ENCODE measurements around the gene CDH3. TPM values are rescaled to one million over a fixed set of nuclear protein-coding genes. Genes with fewer than 3 reads are reported as not detected.

CDH3 gene
- total and polyA plus RNA-seq, 2 donors (not counting 1 experiment from before 2014, with no cell fraction given), result 0.17 to 0.24 TPM

DNA sequence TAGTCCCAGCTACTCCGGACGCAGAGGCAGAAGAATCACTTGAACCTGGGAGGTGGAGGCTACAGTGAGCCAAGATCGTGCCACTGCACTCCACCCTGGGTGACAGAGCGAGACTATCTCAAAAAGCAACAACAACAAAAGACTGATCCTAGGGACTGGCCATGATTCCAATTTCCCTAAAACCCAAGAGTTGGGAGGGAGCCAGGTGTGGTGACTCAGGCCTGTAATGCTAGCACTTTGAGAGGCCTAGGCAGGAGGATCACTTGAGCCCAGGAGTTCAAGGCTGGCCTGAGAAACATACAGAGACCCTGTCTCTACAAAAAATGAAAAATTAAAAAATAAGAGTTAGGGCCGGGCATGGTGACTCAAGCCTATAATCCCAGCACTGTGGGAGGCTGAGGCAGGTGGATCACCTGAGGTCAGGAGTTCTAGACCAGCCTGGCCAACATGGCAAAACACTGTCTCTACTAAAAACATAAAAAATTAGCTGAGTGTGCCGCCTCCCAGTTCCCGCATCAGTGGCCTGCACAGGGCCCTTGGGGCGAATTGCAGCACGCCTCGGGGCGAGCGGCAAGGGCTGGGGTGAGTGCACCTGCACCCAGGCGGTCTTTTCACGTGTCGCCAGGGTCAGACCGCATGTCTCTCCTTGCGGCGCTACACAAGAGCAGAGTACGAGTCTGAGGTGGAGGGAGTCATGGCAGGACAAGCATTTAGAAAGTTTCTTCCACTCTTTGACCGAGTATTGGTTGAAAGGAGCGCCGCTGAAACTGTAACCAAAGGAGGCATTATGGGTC is 40.8 kb downstream of the CDH3 start:
- ATAC-seq (ENCODE audit: low read depth), result no peak
- POLR2A ChIA-PET, result no interaction called here
- H4K20me1 ChIP-seq (ENCODE audit: control insufficient read depth, insufficient read depth, low read length, poor library complexity, severe bottlenecking), result no peaks in the 10 kb centered on the region
- H3K27ac ChIP-seq (ENCODE audit: low read length in 2 of 2), result no peak overlapping the region
- H3K4me2 ChIP-seq (replicated peaks; ENCODE audit: low read depth, low read length, poor library complexity, severe bottlenecking), result no peak overlapping the region
- H3K9me3 Mint-ChIP-seq (ENCODE audit: insufficient read depth), result no peaks in the 10 kb centered on the region
- no peaks in the 10 kb centered on the region for H3K27me3 Mint-ChIP-seq
- H3K9me3 ChIP-seq (ENCODE audit: control extremely low read depth in 1 of 3, control insufficient read depth in 2 of 3, insufficient read depth in 1 of 3, low read length in 2 of 3), result no peaks in the 10 kb centered on the region
- intact Hi-C loops (cut with micrococcal nuclease), result no loop called here
- WGBS (ENCODE audit: insufficient coverage), result 94% methylated on average over 19 of the region's 22 CpGs
- no peak overlapping the region for H2AFZ ChIP-seq (ENCODE audit: insufficient read depth, low read depth, low read length, poor library complexity, severe bottlenecking)
- H3K9ac ChIP-seq (ENCODE audit: low read length), result no peak overlapping the region
- H3K4me1 ChIP-seq (ENCODE audit: control insufficient read depth in 2 of 2, insufficient read depth in 2 of 2, low read length in 2 of 2), result no peaks in the 10 kb centered on the region
- H3K27me3 ChIP-seq (replicated peaks in 1 of 4; ENCODE audit: control extremely low read depth in 1 of 4, control insufficient read depth in 3 of 4, insufficient read depth in 4 of 4, low read length in 3 of 4), result no peaks in the 10 kb centered on the region
- no peaks in the 10 kb centered on the region for H3K79me2 ChIP-seq (ENCODE audit: control insufficient read depth, insufficient read depth, low read length)
- H3K4me1 Mint-ChIP-seq, result no peaks in the 10 kb centered on the region
- CTCF ChIA-PET, result no interaction called here
- H3K36me3 ChIP-seq (replicated peaks in 1 of 2; ENCODE audit: control extremely low read depth in 1 of 2, control insufficient read depth in 1 of 2, extremely low read depth in 1 of 2, insufficient read depth in 2 of 2, low read length in 1 of 2), result no peaks in the 10 kb centered on the region
- TF ChIP-seq EZH2 (IDR thresholded peaks at IDR 0.05; ENCODE audit: borderline replicate concordance, insufficient read depth, low read depth, low read length, poor library complexity, severe bottlenecking), result no peak
- TF ChIP-seq CTCF (IDR thresholded peaks at IDR 0.05), result no peak
- H3K4me3 ChIP-seq (ENCODE audit: control extremely low read depth in 1 of 5, extremely low read depth in 1 of 5, insufficient read depth in 1 of 5, low read depth in 2 of 5, low read length in 4 of 5), result no peak overlapping the region
- DNase-seq, result no peak
- no peak overlapping the region for H3K27ac Mint-ChIP-seq
- H3K4me3 Mint-ChIP-seq, result no peak overlapping the region

GRCh38 chr16:68686905-68687304 is 41.8 kb downstream of the CDH3 start:
- ATAC-seq (ENCODE audit: low read depth) (no peak), DNase-seq (no peak)
- no peaks in the 10 kb centered on the region for H3K9me3 Mint-ChIP-seq (ENCODE audit: insufficient read depth)
- no peaks in the 10 kb centered on the region for H3K36me3 ChIP-seq (replicated peaks in 1 of 2; ENCODE audit: control extremely low read depth in 1 of 2, control insufficient read depth in 1 of 2, extremely low read depth in 1 of 2, insufficient read depth in 2 of 2, low read length in 1 of 2)
- 95% methylated on average over 4 of the region's 5 CpGs for WGBS (ENCODE audit: insufficient coverage)
- H3K4me2 ChIP-seq (replicated peaks; ENCODE audit: low read depth, low read length, poor library complexity, severe bottlenecking), result no peak overlapping the region
- no peak overlapping the region for H3K4me3 Mint-ChIP-seq
- H3K27ac ChIP-seq (ENCODE audit: low read length in 2 of 2), result no peak overlapping the region
- no peaks in the 10 kb centered on the region for H4K20me1 ChIP-seq (ENCODE audit: control insufficient read depth, insufficient read depth, low read length, poor library complexity, severe bottlenecking)
- H2AFZ ChIP-seq (ENCODE audit: insufficient read depth, low read depth, low read length, poor library complexity, severe bottlenecking), result no peak overlapping the region
- H3K4me1 ChIP-seq (ENCODE audit: control insufficient read depth in 2 of 2, insufficient read depth in 2 of 2, low read length in 2 of 2), result no peaks in the 10 kb centered on the region
- no peaks in the 10 kb centered on the region for H3K27me3 Mint-ChIP-seq
- POLR2A ChIA-PET, result no interaction called here
- H3K4me1 Mint-ChIP-seq, result no peaks in the 10 kb centered on the region
- no peaks in the 10 kb centered on the region for H3K9me3 ChIP-seq (ENCODE audit: control extremely low read depth in 1 of 3, control insufficient read depth in 2 of 3, insufficient read depth in 1 of 3, low read length in 2 of 3)
- no peak overlapping the region for H3K27ac Mint-ChIP-seq
- no peaks in the 10 kb centered on the region for H3K79me2 ChIP-seq (ENCODE audit: control insufficient read depth, insufficient read depth, low read length)
- TF ChIP-seq CTCF (IDR thresholded peaks at IDR 0.05) (no peak), EZH2 (IDR thresholded peaks at IDR 0.05; ENCODE audit: borderline replicate concordance, insufficient read depth, low read depth, low read length, poor library complexity, severe bottlenecking) (no peak)
- CTCF ChIA-PET, result no interaction called here
- intact Hi-C loops (cut with micrococcal nuclease), result no loop called here
- no peak overlapping the region for H3K4me3 ChIP-seq (ENCODE audit: control extremely low read depth in 1 of 5, extremely low read depth in 1 of 5, insufficient read depth in 1 of 5, low read depth in 2 of 5, low read length in 4 of 5)
- no peaks in the 10 kb centered on the region for H3K27me3 ChIP-seq (replicated peaks in 1 of 4; ENCODE audit: control extremely low read depth in 1 of 4, control insufficient read depth in 3 of 4, insufficient read depth in 4 of 4, low read length in 3 of 4)
- H3K9ac ChIP-seq (ENCODE audit: low read length), result no peak overlapping the region
